GM19099 (cell line): ENCODE data around the gene GCKR.

Experiments
- POLR2A ChIP-seq: IDR thresholded peaks from 3 replicates; pipeline ENCODE4 v1.6.1; 2011; ENCODE audit warnings: low read depth; ENCODE audit not compliant: insufficient read length; ENCODE audit errors: extremely low read depth

GCKR gene

DNA sequence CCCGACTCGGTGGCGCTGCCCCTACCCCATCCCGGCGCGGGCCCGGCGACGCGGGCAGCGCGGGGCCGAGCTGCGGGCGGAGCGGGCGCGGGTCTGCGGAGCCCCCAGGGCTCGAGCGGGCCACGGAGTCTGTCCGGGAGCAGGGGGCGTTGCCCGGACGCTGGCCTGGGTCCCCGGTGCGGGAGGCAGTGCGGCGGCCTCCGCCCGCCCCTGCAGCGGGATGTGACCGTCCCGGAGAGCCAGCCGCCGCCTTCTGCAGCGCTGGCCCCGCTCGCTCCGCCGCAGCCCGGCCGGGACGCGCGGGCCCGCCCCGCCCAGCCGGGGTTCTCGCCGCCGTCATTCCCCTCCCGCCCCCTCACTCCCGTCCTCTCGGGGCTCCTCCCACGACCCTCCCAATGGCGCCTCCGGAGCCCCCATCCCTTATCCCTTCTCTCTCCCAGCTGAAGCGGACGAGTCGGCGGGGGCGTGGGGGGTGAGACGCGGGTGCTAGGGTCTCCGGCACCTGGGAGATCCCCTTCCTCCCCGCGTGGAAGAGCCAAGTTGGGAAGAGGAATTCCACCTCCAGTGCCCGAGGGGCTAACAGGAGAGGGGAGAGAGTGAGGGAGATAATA is 1.6 kb upstream of the GCKR start, which contains the start of gene FNDC4:
Gene FNDC4, minus strand, starts transcription at position 257 of the 611 bp plus-strand sequence. CDS start 521 bp downstream, outside the sequence.
- TF ChIP-seq POLR2A: no peak

DNA sequence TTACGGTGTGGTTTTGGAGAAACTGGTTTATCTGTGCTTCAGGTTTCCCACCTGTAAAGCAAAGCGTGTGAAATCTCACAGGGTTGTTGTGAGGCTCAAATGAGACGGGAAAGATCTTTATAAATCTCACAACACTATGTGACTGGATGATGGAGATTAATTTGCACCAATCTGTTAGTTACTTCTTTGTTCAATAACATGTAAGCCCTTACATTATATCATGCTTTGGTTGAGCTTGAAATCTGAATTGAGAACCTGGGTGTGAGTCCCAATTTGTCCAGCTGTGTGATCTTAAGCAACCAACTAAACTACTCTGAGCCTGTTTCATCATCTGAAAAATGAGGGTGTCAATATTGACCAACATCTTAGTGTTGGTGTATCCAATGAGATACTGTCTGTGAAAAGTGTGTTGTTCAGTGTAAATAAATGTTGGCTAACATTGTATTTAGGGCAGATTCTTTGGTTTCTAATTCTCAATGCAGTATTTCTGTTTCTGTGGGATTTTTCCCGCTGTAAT is 741 bp upstream of the GCKR start:
- TF ChIP-seq POLR2A: no peak

DNA sequence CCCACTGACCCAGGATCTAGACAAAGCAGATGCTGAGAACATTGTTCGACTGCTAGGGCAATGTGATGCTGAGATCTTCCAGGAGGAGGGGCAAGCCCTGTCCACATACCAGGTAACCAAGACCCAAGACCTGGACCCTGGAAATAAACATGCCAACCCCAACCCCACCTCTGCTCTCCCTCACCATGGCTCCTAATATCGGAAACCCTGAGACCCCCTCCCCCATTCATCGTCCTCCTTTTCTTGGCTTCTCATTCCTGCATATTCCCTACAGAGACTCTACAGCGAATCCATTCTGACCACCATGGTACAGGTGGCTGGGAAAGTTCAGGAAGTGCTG is 619 bp downstream of the GCKR start:
- TF ChIP-seq POLR2A: no peak

DNA sequence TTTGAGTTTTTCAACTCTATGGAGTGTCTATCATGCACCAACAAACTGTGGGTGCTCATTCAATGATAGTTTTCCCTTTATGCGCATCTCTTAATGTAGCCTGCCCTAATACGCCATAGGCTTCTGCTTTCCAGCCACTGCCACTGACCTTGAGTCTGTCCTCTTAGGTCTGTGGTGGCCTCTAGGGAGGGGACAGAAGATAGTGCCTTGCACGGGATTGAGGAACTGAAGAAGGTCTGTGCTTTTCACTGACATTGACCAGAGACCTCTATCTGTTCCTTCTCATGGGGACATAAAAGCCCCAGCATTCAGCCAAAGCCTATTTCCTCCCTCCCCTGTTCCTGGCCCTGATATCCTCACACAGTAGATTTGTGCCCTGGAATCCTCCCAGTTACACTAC is 2.3 kb downstream of the GCKR start:
- TF ChIP-seq POLR2A: no peak

DNA sequence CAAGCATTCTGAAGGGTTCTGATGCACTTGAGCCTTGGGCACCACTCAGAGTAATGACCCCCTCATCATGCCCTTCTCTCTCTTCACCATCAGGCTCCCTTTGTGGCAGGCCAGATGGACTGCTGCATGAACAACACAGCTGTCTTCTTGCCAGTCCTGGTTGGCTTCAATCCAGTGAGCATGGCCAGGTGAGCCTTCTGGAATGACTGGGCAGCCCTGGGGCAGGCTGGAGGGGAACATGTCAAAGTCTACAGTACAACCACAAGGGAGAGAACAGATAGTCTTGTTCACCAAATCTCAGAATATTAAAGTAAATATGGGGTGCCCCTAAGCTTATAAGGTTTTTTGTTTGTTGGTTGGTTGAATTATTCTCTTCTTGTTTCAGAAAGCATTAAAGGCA is 4.4 kb downstream of the GCKR start:
- no peak for TF ChIP-seq POLR2A

DNA sequence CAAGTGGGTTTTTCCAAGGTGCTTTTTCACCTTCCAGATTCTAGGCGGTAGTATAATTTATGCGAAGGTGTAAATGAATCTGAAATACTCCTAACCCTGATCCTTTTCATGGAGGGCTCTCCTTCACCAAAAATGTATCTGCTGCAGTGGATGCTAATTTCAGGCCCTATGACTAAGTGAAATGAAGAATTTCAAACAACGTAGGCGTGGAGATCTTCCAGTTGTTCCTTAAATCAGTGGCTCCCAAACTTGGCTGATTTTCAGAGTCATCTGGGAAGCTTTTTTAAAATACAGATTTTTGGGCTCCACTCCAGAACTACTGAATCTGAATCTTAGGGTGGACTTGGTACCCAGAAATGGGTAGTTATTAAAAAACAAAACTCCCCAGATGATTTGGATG is 5.5 kb downstream of the GCKR start:
- TF ChIP-seq POLR2A: no peak

DNA sequence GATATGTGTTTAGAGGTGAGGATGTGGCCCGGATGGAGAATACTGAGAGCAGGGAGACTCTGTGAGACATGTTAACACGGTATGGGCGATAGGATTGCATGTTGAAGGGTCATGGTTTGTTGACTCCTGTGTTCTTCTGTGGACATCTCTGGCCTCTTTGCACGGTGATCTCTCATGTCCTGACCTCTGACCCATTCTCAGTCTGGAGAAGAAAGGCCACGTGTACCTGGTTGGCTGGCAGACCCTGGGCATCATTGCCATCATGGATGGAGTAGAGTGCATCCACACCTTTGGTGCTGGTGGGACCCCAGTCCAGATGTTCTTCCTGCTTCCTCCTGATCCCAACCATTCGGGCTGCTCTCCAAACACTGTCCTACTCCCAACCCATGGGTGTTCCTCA is 9.9 kb downstream of the GCKR start:
- no peak for TF ChIP-seq POLR2A

DNA sequence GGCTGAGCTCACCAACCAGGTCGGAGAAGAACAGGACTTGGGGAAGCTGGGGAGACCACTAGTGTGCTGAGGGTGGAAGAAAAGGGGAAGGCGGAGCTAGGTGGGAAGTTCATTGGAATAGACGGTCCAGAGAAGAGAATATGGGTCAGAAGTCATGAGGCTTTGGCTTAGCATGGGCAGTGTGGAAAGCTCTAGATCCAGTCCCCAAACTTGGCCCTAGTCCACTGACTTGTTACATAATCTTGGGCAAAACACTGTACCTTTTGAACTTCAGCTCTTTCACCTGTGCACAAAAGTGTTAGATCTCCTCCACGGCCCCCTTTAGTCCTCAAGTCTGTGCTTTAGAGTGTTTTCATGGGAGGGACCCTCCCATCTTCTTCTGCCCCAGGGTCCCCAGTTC is 10.7 kb downstream of the GCKR start:
- TF ChIP-seq POLR2A: no peak

DNA sequence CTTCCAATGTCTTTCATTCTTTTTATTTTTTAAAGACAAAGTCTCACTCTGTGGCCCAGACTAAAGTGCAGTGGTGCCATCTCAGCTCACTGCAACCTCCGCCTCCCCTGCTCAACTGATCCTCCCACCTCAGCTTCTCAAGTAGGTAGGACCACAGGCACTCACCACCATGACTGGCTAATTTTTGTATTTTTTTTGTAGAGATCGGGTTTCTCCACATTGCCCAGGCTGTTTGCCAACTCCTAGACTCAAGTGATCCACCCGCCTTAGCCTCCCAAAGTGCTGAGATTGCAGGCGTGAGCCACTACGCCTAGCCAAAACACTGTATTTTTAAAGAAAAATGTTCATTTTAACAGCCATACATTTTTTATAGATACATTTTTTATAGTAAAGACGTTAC is 12.7 kb downstream of the GCKR start:
- TF ChIP-seq POLR2A: no peak

DNA sequence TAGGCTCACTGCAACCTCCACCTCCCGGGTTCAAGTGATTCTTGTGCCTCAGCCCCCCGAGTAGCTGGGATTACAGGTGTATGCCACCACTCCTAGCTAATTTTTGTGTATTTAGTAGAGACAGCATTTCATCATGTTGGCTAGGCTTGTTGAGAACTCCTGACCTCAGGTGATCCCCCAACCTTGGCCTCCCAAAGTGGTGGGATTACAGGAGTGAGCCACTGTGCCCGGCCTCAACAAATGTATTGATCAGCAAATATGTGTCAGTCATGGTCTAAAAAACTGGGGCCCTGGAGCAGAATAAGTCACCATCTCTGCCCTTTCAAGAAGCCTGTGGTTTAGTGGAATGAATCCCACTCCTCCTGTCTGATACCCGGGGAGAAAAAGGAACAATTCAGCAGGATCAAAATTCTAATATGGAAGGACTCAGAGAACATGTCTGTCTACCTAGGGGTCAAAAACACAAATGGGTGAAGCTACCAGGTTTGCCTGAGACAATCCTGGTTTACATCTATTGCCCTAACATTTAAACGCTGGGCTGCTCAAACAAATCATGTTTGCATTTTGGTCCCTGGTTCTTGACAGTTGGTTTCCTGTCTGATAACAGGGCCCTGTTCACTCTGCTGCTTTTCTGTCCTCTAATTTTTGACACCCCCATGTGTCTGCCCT is 21.6 kb downstream of the GCKR start:
- no peak for TF ChIP-seq POLR2A

DNA sequence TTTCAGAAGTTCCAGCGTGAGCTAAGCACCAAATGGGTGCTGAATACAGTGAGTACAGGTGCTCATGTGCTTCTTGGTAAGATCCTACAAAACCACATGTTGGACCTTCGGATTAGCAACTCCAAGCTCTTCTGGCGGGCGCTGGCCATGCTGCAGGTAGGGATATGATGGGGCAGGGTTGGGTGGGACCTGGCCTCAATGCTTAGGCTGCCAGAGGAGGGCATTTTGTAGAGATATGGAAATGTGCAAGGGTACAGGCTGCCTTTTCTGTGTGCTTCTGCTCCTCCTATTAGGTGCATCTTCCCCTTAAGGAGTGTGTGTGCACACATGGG is 22.1 kb downstream of the GCKR start:
- TF ChIP-seq POLR2A: no peak

DNA sequence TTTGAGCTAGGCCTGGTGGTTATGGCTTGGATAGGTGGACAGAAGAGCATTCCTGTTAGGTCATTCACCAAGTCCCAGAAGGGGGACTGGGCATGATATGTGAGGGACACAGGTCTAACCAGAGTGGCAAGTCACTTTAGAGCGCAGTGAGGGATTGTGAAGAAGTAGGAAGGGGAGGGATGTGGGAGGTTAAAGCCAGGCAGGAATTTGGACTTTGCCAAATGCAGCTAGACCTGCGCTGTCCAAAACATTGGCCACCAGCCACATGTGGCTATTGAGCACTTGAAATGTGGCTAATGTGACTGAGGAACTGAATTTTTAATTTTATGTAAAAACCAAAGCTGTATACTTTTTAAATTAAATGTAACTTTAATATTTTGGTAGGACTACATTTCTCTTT is 23.7 kb downstream of the GCKR start:
- no peak for TF ChIP-seq POLR2A

DNA sequence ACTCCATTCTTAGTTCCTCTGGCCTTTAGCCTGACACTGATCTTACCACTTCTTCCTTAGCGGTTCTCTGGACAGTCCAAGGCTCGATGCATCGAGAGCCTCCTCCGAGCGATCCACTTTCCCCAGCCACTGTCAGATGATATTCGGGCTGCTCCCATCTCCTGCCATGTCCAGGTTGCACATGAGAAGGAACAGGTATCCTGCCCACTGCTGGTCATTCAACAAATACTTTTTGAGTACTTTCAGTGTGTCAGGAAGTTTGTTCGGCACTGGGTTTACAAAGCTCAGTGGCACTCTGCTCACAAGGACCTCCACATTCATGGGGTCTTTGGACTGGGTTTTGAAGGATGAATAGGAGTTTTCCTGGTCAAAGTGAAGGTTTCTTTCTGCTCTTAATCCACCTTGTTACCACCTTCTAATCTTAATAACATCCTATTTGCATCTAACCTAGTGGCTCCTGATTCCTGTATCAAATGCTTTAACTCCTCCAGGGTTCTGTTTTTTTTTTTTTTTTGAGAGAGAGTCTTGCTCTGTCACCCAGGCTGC is 25.8 kb downstream of the GCKR start:
- no peak for TF ChIP-seq POLR2A

DNA sequence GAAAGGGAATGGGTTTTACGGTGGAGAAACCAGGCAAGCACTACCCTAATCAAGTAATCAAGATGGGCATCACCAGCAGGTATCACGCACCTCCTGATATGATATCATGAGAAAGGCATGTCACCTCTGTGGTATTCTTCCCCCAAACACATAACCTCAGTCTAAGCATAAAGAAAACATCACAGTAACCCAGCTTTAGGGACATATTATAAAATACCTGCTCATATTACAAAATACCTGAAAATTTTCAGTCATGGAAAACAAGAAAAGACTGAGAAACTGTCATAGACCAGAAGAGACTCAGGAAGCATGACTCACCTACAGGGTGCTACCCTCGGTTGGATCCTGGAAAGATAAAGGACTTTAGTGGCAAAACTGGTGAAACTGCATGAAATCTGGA is 30.5 kb downstream of the GCKR start:
- TF ChIP-seq POLR2A: no peak

DNA sequence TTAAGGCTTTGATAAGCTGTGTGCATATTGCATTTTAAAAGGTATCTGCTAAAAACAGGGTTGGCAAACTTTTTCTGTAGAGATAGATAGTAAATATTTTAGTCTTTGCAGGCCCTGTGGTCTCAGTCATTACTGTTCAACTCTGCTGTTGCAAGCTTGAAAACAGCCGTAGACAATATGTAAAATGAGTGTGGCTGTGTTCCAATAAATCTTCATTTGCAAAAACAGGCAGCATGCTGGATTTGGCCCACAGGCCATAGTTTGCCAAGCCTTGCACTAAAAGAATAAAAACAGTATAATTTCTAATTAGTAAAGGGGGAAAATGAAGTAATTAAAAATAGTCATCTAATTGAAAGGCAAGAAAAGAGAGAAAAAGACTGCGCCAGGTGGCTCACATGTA is 35.3 kb downstream of the GCKR start:
- no peak for TF ChIP-seq POLR2A

DNA sequence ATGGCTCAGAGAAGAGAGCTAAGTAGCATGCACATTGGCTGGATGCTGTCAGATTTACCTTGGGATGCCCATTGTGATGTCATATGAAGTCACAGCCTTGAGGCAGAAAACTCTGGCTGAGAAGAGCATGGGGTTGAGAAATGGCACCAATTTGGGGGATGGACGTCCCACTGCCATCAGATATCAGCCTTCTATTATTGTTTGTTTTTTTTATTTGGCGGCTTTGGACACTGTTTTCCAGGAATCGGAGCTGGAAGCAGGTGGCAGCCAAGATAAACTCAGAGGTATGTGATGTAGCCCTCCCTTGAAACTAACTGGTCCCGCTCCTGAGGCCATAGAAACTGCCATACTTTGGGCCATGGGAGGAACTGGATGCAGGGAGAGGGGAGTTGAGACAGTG is 40.6 kb downstream of the GCKR start:
- TF ChIP-seq POLR2A: no peak
